T-cell (primary cell): ENCODE results near the gene ITPK1. TPM values are rescaled to one million over a fixed set of nuclear protein-coding genes. Genes with fewer than 3 reads are reported as not detected.
A peak's percentile ranks its signal among the peaks of the same experiment; 100 is the strongest.

Experiments
- ATAC-seq, 4 experiments: fragments of 200-7000 bp in 3 of 4; fragments of 150-1000 bp in 1 of 4; cut with Tn5 transposase; replicated peaks in 1 of 4; 1 replicate in 3 of 4; 2 replicates in 1 of 4; pipeline ENCODE4 v1.10.0; 2021; ENCODE audit warnings: moderate library complexity in 3 of 4, mild to moderate bottlenecking in 2 of 4, moderate number of reproducible peaks in 1 of 4
- CTCF ChIA-PET, 2 donors: fragments of 300-600 bp; sonication (Branson Sonifier 250); formaldehyde crosslinking; loops; one replicate each; lab custom pipeline; 2022; ENCODE audit warnings: antibody characterized with exemption in 2 of 2; lab: Charles Lee
- POLR2A ChIA-PET, 2 donors: fragments of 300-600 bp; sonication (Branson Sonifier 250); formaldehyde crosslinking; loops; one replicate each; lab custom pipeline; 2022; ENCODE audit warnings: antibody characterized with exemption in 2 of 2; lab: Charles Lee
- DNase-seq, 35 experiments: peaks; one replicate each; pipeline versions ENCODE4 v3.0.0 to v3.0.0-alpha.2; 2013 to 2023
- H3K27ac ChIP-seq: one replicate; pipeline ENCODE4 v1.5.1; 2013; ENCODE audit warnings: low read length
- H3K27me3 ChIP-seq, 2 experiments: replicated peaks in 1 of 2; 1 replicate in 1 of 2; 2 replicates in 1 of 2; pipeline versions ENCODE4 v1.6.1 to v1.7.0; 2013; ENCODE audit warnings: low read length in 1 of 2, mixed read lengths in 1 of 2; ENCODE audit not compliant: control insufficient read depth in 2 of 2, insufficient read depth in 2 of 2; ENCODE audit errors: extremely low read depth in 1 of 2
- H3K36me3 ChIP-seq, 2 donors: 1 replicate in 1 of 2; 2 replicates in 1 of 2; pipeline versions ENCODE4 v1.6.1 to v1.7.0; 2013; ENCODE audit warnings: low read length in 1 of 2; ENCODE audit not compliant: control insufficient read depth in 2 of 2, insufficient read depth in 1 of 2; ENCODE audit errors: extremely low read depth in 1 of 2
- H3K4me1 ChIP-seq, 2 experiments: 1 replicate in 1 of 2; 2 replicates in 1 of 2; pipeline versions ENCODE4 v1.6.1 to v1.7.0; 2013; ENCODE audit warnings: low read length in 2 of 2, mixed read lengths in 1 of 2; ENCODE audit not compliant: insufficient read depth in 2 of 2, control insufficient read depth in 1 of 2; ENCODE audit errors: extremely low read depth in 1 of 2
- H3K4me3 ChIP-seq, 2 donors: 1 replicate in 1 of 2; 2 replicates in 1 of 2; pipeline versions ENCODE4 v1.5.1 to v1.7.0; 2013; ENCODE audit warnings: mild to moderate bottlenecking in 2 of 2, low read length in 1 of 2, moderate library complexity in 1 of 2; ENCODE audit not compliant: control insufficient read depth in 1 of 2; ENCODE audit errors: extremely low read depth in 1 of 2
- H3K9me3 ChIP-seq: 2 replicates; pipeline ENCODE4 v1.7.0; 2013
- H3K27ac Mint-ChIP-seq, 2 donors: one replicate each; pipeline ENCODE4 v1.8.0; 2020 to 2021; ENCODE audit warnings: mild to moderate bottlenecking in 2 of 2, mixed read lengths in 2 of 2
- H3K27me3 Mint-ChIP-seq, 2 donors: one replicate each; pipeline ENCODE4 v1.8.0; 2021 to 2022; ENCODE audit warnings: mixed read lengths in 2 of 2
- H3K36me3 Mint-ChIP-seq: one replicate; pipeline ENCODE4 v1.8.0; 2021; ENCODE audit warnings: mixed read lengths
- H3K4me1 Mint-ChIP-seq, 3 donors: one replicate each; pipeline ENCODE4 v1.8.0; 2020 to 2022; ENCODE audit warnings: mixed read lengths in 3 of 3, mild to moderate bottlenecking in 1 of 3
- H3K4me3 Mint-ChIP-seq, 3 donors: one replicate each; pipeline ENCODE4 v1.8.0; 2020 to 2022; ENCODE audit warnings: mild to moderate bottlenecking in 3 of 3, mixed read lengths in 3 of 3, moderate library complexity in 3 of 3
- H3K9me3 Mint-ChIP-seq, 3 donors: one replicate each; pipeline ENCODE4 v1.8.0; 2020 to 2022; ENCODE audit warnings: mixed read lengths in 3 of 3
- WGBS: methylation state at CpG from one replicate; pipeline ENCODE4 v1.1.5; 2013; ENCODE audit warnings: missing lambda C conversion rate; ENCODE audit not compliant: insufficient coverage; 5-methylcytosine and 5-hydroxymethylcytosine counted together
- total RNA-seq, 35 experiments: library from RNA in 6 of 35; stranded (reverse) in 6 of 35; fragments of 120-200 nt in 1 of 35; gene quantifications; one replicate each; pipeline versions ENCODE4 v1.2.1 to v1.2.4 and lab custom pipeline; 2013 to 2026

ITPK1 gene
- total RNA-seq, 5 donors from 2014 or later (not counting 1 experiment from before 2014, with no cell fraction given), result 28.0 to 43.0 (median 39.5) TPM

DNA sequence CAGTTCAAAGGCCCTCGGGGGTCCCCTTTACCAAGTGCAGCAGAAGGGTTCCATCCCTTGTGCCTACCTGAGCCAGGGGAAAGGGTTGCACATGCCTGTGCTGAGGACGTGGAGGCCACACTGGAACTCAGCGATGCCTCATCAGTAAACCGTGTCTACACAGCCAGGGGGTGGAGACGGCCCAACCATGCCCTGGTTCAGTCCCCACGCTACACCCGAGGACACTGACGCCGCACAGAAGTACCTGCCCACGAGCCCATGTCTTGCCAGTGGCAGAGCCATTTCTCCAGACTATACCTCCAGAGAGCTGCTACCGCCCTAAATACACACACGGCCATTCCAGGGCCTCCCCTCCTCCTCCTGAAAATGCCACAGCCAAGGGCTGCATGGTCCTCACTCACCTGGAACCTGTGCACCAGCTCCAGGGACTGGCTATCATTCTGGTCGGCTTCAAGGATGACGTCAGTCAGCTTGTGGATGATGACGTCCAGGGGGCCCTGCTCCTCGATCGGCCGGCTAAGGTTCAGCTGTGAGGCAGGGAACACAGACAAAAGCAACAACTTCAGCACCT is 99.4 kb downstream of the ITPK1 start:
- Mint-ChIP-seq H3K27me3 (no peaks in the 10 kb centered on the region), H3K4me1 (peaks cover 25 to 36% (median 28%) of the 10 kb centered on the region in 3 donors), H3K4me3 (no peak overlapping the region), H3K9me3 (no peaks in the 10 kb centered on the region), H3K27ac (no peak overlapping the region), H3K36me3 (peaks cover 15% of the 10 kb centered on the region)
- no peak overlapping the region for H3K4me3 ChIP-seq
- peaks cover 0 to 21% of the 10 kb centered on the region in 2 experiments for H3K4me1 ChIP-seq
- no peak for ATAC-seq
- no peak for DNase-seq
- H3K36me3 ChIP-seq, result peaks cover 4 to 5% of the 10 kb centered on the region in 2 donors
- POLR2A ChIA-PET, result no interaction called here
- CTCF ChIA-PET, result no interaction called here
- H3K27me3 ChIP-seq, result no peaks in the 10 kb centered on the region
- no peak overlapping the region for H3K27ac ChIP-seq
- 94% methylated on average over 15 of the region's 18 CpGs for WGBS
- H3K9me3 ChIP-seq, result no peaks in the 10 kb centered on the region

GRCh38 chr14:93015505-93015904 is 100.2 kb downstream of the ITPK1 start:
- 95% methylated on average over 15 of the region's 15 CpGs for WGBS
- ChIA-PET POLR2A (no interaction called here), CTCF (no interaction called here)
- no peak overlapping the region for H3K4me3 Mint-ChIP-seq
- H3K27ac Mint-ChIP-seq, result no peak overlapping the region
- H3K9me3 Mint-ChIP-seq, result no peaks in the 10 kb centered on the region
- ATAC-seq (no peak), DNase-seq (no peak)
- H3K36me3 Mint-ChIP-seq, result peaks cover 15% of the 10 kb centered on the region
- Histone ChIP-seq H3K9me3 (no peaks in the 10 kb centered on the region), H3K4me1 (peaks cover 0 to 21% of the 10 kb centered on the region in 2 experiments), H3K27ac (no peak overlapping the region), H3K27me3 (no peaks in the 10 kb centered on the region), H3K4me3 (no peak overlapping the region), H3K36me3 (peaks cover 4 to 5% of the 10 kb centered on the region in 2 donors)
- H3K4me1 Mint-ChIP-seq, result peaks cover 25 to 33% (median 26%) of the 10 kb centered on the region in 3 donors
- no peaks in the 10 kb centered on the region for H3K27me3 Mint-ChIP-seq

DNA sequence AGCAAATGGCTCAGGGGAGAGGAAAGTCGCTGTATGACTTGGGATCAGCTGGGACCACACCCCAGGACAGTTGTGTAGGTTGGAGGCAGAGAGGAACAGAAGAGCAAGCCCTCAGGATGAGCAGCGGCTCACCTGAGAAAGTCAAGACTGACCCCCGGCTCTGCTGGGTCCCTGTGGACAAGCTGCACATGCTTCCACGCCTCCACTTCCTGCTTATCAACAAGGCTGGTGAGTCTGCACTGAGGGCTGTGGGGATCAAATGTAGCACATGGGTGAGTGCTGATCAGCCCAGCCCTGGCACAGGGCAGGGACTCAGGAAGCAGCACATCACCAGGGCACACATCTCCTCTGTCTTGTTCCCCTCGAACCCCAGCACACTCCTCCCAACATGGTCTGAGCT is 100.7 kb downstream of the ITPK1 start:
- peaks cover 15% of the 10 kb centered on the region for H3K36me3 Mint-ChIP-seq
- peaks cover 0 to 21% of the 10 kb centered on the region in 2 experiments for H3K4me1 ChIP-seq
- ATAC-seq (no peak), DNase-seq (no peak)
- H3K27me3 ChIP-seq, result no peaks in the 10 kb centered on the region
- WGBS, result 91% methylated on average over 4 of the region's 5 CpGs
- POLR2A ChIA-PET, result no interaction called here
- no peak overlapping the region for H3K27ac ChIP-seq
- CTCF ChIA-PET, result no interaction called here
- H3K36me3 ChIP-seq, result peaks cover 4 to 5% of the 10 kb centered on the region in 2 donors
- no peaks in the 10 kb centered on the region for H3K9me3 ChIP-seq
- peaks cover 25 to 33% (median 25%) of the 10 kb centered on the region in 3 donors for H3K4me1 Mint-ChIP-seq
- H3K4me3 Mint-ChIP-seq, result no peak overlapping the region
- no peak overlapping the region for H3K4me3 ChIP-seq
- no peaks in the 10 kb centered on the region for H3K27me3 Mint-ChIP-seq
- H3K9me3 Mint-ChIP-seq, result no peaks in the 10 kb centered on the region
- H3K27ac Mint-ChIP-seq, result peak overlapping the region in 1 of 2 donors; percentile 25

GRCh38 chr14:93014058-93015023 is 101.4 kb downstream of the ITPK1 start:
- Mint-ChIP-seq H3K4me1 (peaks cover 25 to 33% (median 25%) of the 10 kb centered on the region in 3 donors), H3K9me3 (no peaks in the 10 kb centered on the region), H3K27ac (peak overlapping the region in 1 of 2 donors; percentile 16), H3K4me3 (no peak overlapping the region), H3K27me3 (no peaks in the 10 kb centered on the region), H3K36me3 (peaks cover 15% of the 10 kb centered on the region)
- Histone ChIP-seq H3K27ac (no peak overlapping the region), H3K27me3 (no peaks in the 10 kb centered on the region), H3K36me3 (peaks cover 4 to 5% of the 10 kb centered on the region in 2 donors), H3K4me3 (no peak overlapping the region), H3K9me3 (no peaks in the 10 kb centered on the region), H3K4me1 (peaks cover 0 to 17% of the 10 kb centered on the region in 2 experiments)
- WGBS, result 92% methylated on average over 13 of the region's 20 CpGs
- ChIA-PET CTCF (no interaction called here), POLR2A (no interaction called here)
- ATAC-seq (no peak), DNase-seq (no peak)

- H3K4me1 Mint-ChIP-seq, result peaks cover 23 to 28% (median 26%) of the 10 kb centered on the region in 3 donors
- peaks cover 4 to 9% of the 10 kb centered on the region in 2 donors for H3K36me3 ChIP-seq
- DNase-seq (no peak), ATAC-seq (peak in 1 of 4 experiments; percentile 37)
- H3K4me1 ChIP-seq, result peaks cover 0 to 17% of the 10 kb centered on the region in 2 experiments
- POLR2A ChIA-PET, result no interaction called here
- peaks cover 17% of the 10 kb centered on the region for H3K36me3 Mint-ChIP-seq
- no peak overlapping the region for H3K27ac ChIP-seq
- no peaks in the 10 kb centered on the region for H3K9me3 ChIP-seq
- no peaks in the 10 kb centered on the region for H3K9me3 Mint-ChIP-seq
- 74% methylated on average over 7 of the region's 10 CpGs for WGBS
- CTCF ChIA-PET, result no interaction called here
- H3K27me3 Mint-ChIP-seq, result no peaks in the 10 kb centered on the region
- peak overlapping the region; percentile 43 to 44 for H3K27ac Mint-ChIP-seq
- no peaks in the 10 kb centered on the region for H3K27me3 ChIP-seq
- no peak overlapping the region for H3K4me3 ChIP-seq
- no peak overlapping the region for H3K4me3 Mint-ChIP-seq
Measured at GRCh38 chr14:93012951-93013719, 102.6 kb downstream of the ITPK1 start.

GRCh38 chr14:93012506-93012905 is 103.2 kb downstream of the ITPK1 start:
- Mint-ChIP-seq H3K9me3 (no peaks in the 10 kb centered on the region), H3K27ac (no peak overlapping the region), H3K4me3 (no peak overlapping the region), H3K36me3 (peaks cover 19% of the 10 kb centered on the region), H3K4me1 (peaks cover 22 to 31% (median 23%) of the 10 kb centered on the region in 3 donors), H3K27me3 (no peaks in the 10 kb centered on the region)
- Histone ChIP-seq H3K27me3 (no peaks in the 10 kb centered on the region), H3K4me1 (peaks cover 0 to 17% of the 10 kb centered on the region in 2 experiments), H3K27ac (no peak overlapping the region), H3K9me3 (no peaks in the 10 kb centered on the region), H3K4me3 (no peak overlapping the region), H3K36me3 (peaks cover 7 to 13% of the 10 kb centered on the region in 2 donors)
- ATAC-seq, result no peak
- no peak for DNase-seq
- 100% methylated on average over 4 of the region's 7 CpGs for WGBS
- ChIA-PET POLR2A (no interaction called here), CTCF (no interaction called here)
